Peyer's patch (tissue), 4 donors: ENCODE measurements around the gene TTC21A.

Experiments used
- CTCF ChIP-seq, 6 experiments: fragments of 450-650 bp in 4 of 6; fragments of 200-600 bp in 2 of 6; sonication (generic) in 1 of 6; IDR thresholded peaks; one replicate each; pipeline ENCODE4 v1.5.1; 2017 to 2019; ENCODE audit warnings: antibody characterized with exemption in 6 of 6, mild to moderate bottlenecking in 3 of 6, moderate library complexity in 1 of 6
- POLR2A ChIP-seq, 2 donors: fragments of 450-650 bp; IDR thresholded peaks; one replicate each; pipeline ENCODE4 v1.5.1; 2017; ENCODE audit warnings: antibody characterized with exemption in 2 of 2, mild to moderate bottlenecking in 2 of 2, moderate library complexity in 2 of 2

- no peak for TF ChIP-seq CTCF (IDR thresholded peaks at IDR 0.05)
- TF ChIP-seq POLR2A (IDR thresholded peaks at IDR 0.05) = no peak
Measured at GRCh38 chr3:39067286-39067685, 40.2 kb upstream of the TTC21A start.
